Keratinocyte (primary cell): ENCODE results near the gene AP3B1. TPM values are rescaled to one million over a fixed set of nuclear protein-coding genes. Genes with fewer than 3 reads are reported as not detected.

ENCODE experiments used
- DNase-seq: peaks from one replicate; pipeline ENCODE4 v3.0.0-alpha.2; 2011; ENCODE audit warnings: low read depth, missing footprints, low spot score
- FAIRE-seq: peaks from 2 replicates; lab custom pipeline; 2011; peaks lifted over from hg19 to GRCh38; lab: Jason Lieb, UNC
- H2AFZ ChIP-seq: 2 replicates; pipeline ENCODE4 v1.6.0; 2012; ENCODE audit warnings: low read length, control low read depth, inconsistent platforms; ENCODE audit not compliant: control insufficient read depth
- H3K27ac ChIP-seq: 2 replicates; pipeline ENCODE4 v1.5.1; 2011; ENCODE audit warnings: low read length; ENCODE audit not compliant: control insufficient read depth, insufficient read depth
- H3K27me3 ChIP-seq: 3 replicates; pipeline ENCODE4 v1.6.0; 2011; ENCODE audit warnings: low read length; ENCODE audit not compliant: control insufficient read depth, insufficient read depth; ENCODE audit errors: extremely low read depth
- H3K36me3 ChIP-seq, 2 experiments: 2 replicates in 1 of 2; 3 replicates in 1 of 2; pipeline ENCODE4 v1.5.1; 2011; ENCODE audit warnings: low read length in 2 of 2, mild to moderate bottlenecking in 1 of 2; ENCODE audit not compliant: control insufficient read depth in 2 of 2, insufficient read depth in 2 of 2; ENCODE audit errors: extremely low read depth in 1 of 2
- H3K4me1 ChIP-seq: 3 replicates; pipeline ENCODE4 v1.5.1; 2011; ENCODE audit warnings: low read length; ENCODE audit not compliant: control insufficient read depth, insufficient read depth; ENCODE audit errors: extremely low read depth
- H3K4me2 ChIP-seq: 3 replicates; pipeline ENCODE4 v1.6.0; 2011; ENCODE audit warnings: low read depth, low read length; ENCODE audit not compliant: control insufficient read depth, insufficient read depth; ENCODE audit errors: extremely low read depth
- H3K4me3 ChIP-seq, 3 experiments: fragments of 200-600 bp in 1 of 3; sonication (generic) in 1 of 3; 2 replicates in 2 of 3; 3 replicates in 1 of 3; pipeline ENCODE4 v1.5.1; 2011 to 2016; ENCODE audit warnings: low read length in 3 of 3, mild to moderate bottlenecking in 3 of 3, control low read depth in 2 of 3, inconsistent platforms in 1 of 3, low read depth in 1 of 3, mixed read lengths in 1 of 3, mixed run types in 1 of 3, moderate library complexity in 1 of 3; ENCODE audit not compliant: control insufficient read depth in 2 of 3, insufficient read depth in 2 of 3; ENCODE audit errors: extremely low read depth in 1 of 3
- H3K79me2 ChIP-seq: 2 replicates; pipeline ENCODE4 v1.6.0; 2012; ENCODE audit warnings: low read length; ENCODE audit not compliant: control insufficient read depth, insufficient read depth
- H3K9ac ChIP-seq: 3 replicates; pipeline ENCODE4 v1.6.0; 2011; ENCODE audit warnings: low read length; ENCODE audit not compliant: control insufficient read depth, insufficient read depth; ENCODE audit errors: extremely low read depth
- H3K9me1 ChIP-seq: 3 replicates; pipeline ENCODE4 v1.6.0; 2011; ENCODE audit warnings: low read length; ENCODE audit not compliant: control insufficient read depth, insufficient read depth; ENCODE audit errors: extremely low read depth
- H3K9me3 ChIP-seq: 2 replicates; pipeline ENCODE4 v1.5.1; 2012; ENCODE audit warnings: low read depth, low read length; ENCODE audit not compliant: control insufficient read depth
- H4K20me1 ChIP-seq: 3 replicates; pipeline ENCODE4 v1.6.0; 2011; ENCODE audit warnings: low read length; ENCODE audit not compliant: control insufficient read depth, insufficient read depth; ENCODE audit errors: extremely low read depth
- CTCF ChIP-seq, 3 experiments: IDR thresholded peaks in 1 of 3; conservative IDR thresholded peaks in 1 of 3; optimal IDR thresholded peaks in 1 of 3; 2 replicates in 2 of 3; 3 replicates in 1 of 3; pipeline versions ENCODE3 to v1.5.1; 2011; ENCODE audit warnings: low read length in 3 of 3, mild to moderate bottlenecking in 3 of 3, moderate library complexity in 2 of 3, control low read depth in 1 of 3, inconsistent platforms in 1 of 3; ENCODE audit not compliant: insufficient read depth in 2 of 3; ENCODE audit errors: extremely low read depth in 1 of 3
- EZH2 ChIP-seq: IDR thresholded peaks from one replicate; pipeline ENCODE4 v1.6.1; 2012; ENCODE audit warnings: inconsistent platforms, mild to moderate bottlenecking, low read length, moderate library complexity
- dilution Hi-C: fragments of 300-500 bp; cut with MboI; formaldehyde crosslinking; loops from one replicate; pipeline ENCODE4 v1.7.0; 2020; ENCODE audit warnings: low sequenced_read_pairs; ENCODE audit not compliant: extremely low pct_ligation_motif_present
- polyA plus RNA-seq, 5 experiments: library from polyadenylated mRNA; depleted of rRNA in 3 of 5; stranded (reverse) in 3 of 5; stranded (forward) in 1 of 5; unstranded in 1 of 5; fragments of >200 nt; gene quantifications; 1 replicate in 1 of 5; 2 replicates in 3 of 5; 3 replicates in 1 of 5; pipeline versions ENCODE4 v1.2.1 to v1.2.3, GENCODE V29; 2011 to 2012; ENCODE audit warnings: missing spikeins in 2 of 5, low read depth in 1 of 5, low replicate concordance in 1 of 5

Gene AP3B1
- polyA plus RNA-seq, 1 donor (not counting 4 experiments of a cell fraction or from before 2014, with no cell fraction given), result 65.1 TPM

DNA sequence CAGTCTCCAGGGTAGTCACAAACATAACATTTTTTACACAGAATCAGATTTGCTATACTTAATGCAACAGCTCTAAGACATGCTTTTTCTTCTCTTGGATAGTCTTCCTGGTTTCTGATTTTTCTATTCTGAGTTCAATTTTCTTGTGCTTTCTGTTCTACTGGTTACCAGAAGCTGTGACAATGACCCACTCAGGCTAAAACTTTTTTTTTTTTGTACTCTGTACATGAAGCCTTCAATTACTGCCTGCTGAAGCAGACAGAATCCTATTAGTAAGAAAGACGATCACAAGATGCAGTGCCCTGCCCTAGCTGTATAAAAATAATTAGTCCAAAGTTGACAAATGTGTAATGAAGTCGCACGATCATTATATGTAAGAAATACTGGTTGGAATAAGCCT lies 287.3 kb downstream of the AP3B1 start:
- H3K9ac ChIP-seq, result no peak overlapping the region
- no peaks in the 10 kb centered on the region for H4K20me1 ChIP-seq

GRCh38 chr5:78006449-78006848 lies 288.0 kb downstream of the AP3B1 start:
- Histone ChIP-seq H3K4me2 (no peak overlapping the region), H3K4me1 (no peaks in the 10 kb centered on the region), H2AFZ (no peak overlapping the region), H3K36me3 (no peaks in the 10 kb centered on the region), H3K4me3 (no peak overlapping the region), H4K20me1 (no peaks in the 10 kb centered on the region), H3K27me3 (no peaks in the 10 kb centered on the region), H3K9me3 (no peaks in the 10 kb centered on the region), H3K9ac (no peak overlapping the region), H3K27ac (no peak overlapping the region), H3K9me1 (no peaks in the 10 kb centered on the region), H3K79me2 (no peaks in the 10 kb centered on the region)
- no peak for TF ChIP-seq EZH2
- TF ChIP-seq CTCF (optimal IDR thresholded peaks at IDR 0.05 in 1 of 3, IDR thresholded peaks at IDR 0.05 in 1 of 3, conservative IDR thresholded peaks at IDR 0.05 in 1 of 3; ENCODE audit: extremely low read depth in 1 of 3, insufficient read depth in 2 of 3, low read length in 3 of 3), result no peak
- FAIRE-seq (no peak), DNase-seq (no peak)
- dilution Hi-C loops, result no loop called here

More for the DNA sequence above, 287.3 kb downstream of the AP3B1 start:
- no peaks in the 10 kb centered on the region for H3K4me1 ChIP-seq
- dilution Hi-C loops, result no loop called here
- H3K9me1 ChIP-seq, result no peaks in the 10 kb centered on the region
- no peak overlapping the region for H3K27ac ChIP-seq
- H3K36me3 ChIP-seq, result no peaks in the 10 kb centered on the region
- H3K27me3 ChIP-seq, result no peaks in the 10 kb centered on the region
- TF ChIP-seq EZH2, result no peak
- TF ChIP-seq CTCF (optimal IDR thresholded peaks at IDR 0.05 in 1 of 3, IDR thresholded peaks at IDR 0.05 in 1 of 3, conservative IDR thresholded peaks at IDR 0.05 in 1 of 3; ENCODE audit: extremely low read depth in 1 of 3, insufficient read depth in 2 of 3, low read length in 3 of 3), result no peak
- no peak for DNase-seq
- H2AFZ ChIP-seq, result no peak overlapping the region
- no peaks in the 10 kb centered on the region for H3K79me2 ChIP-seq
- H3K4me3 ChIP-seq, result no peak overlapping the region
- no peaks in the 10 kb centered on the region for H3K9me3 ChIP-seq
- H3K4me2 ChIP-seq, result no peak overlapping the region
- no peak for FAIRE-seq
